ENCODE measurements around the gene COL4A3.

DNA sequence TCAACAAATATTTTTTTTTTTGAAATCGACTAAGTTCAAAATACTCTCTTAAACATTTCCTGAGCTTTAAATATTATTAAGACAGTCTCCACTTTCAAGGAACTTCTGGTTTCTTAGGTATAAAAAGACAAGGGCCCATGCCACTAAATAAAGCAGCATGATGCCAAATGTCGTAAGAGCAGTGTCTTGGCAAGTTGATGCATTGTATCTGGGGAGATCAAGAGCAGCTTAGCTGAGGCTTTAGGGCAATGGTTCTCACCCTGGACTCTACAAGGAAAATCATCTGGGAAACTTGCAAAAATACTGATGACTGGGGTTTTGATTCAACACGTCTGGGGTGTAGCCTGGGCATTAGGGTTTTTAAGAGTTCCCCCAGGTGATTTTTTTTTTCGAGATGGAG, 41.3 kb downstream of the COL4A3 start:
- TF ChIP-seq CTCF (IDR thresholded peaks at IDR 0.05) (no peak), POLR2AphosphoS5 (IDR thresholded peaks at IDR 0.05) (no peak), POLR2A (IDR thresholded peaks at IDR 0.05) (no peak), EP300 (IDR thresholded peaks at IDR 0.05) (no peak)
